ENCODE measurements around the gene KIF22.
"Not testable (repeated sequence)": the region's sequence is repeated elsewhere in the genome, so short reads cannot be mapped to it uniquely, and the experiment has no call there.

KIF22 gene

GRCh38 chr16:29813644-29814562 is 23.4 kb downstream of the KIF22 start:
- FAIRE-seq (no peak), DNase-seq (ENCODE audit: low spot score) (no peak)

GRCh38 chr16:29814592-29814991 is 24.0 kb downstream of the KIF22 start:
- DNase-seq (ENCODE audit: low spot score): no peak

GRCh38 chr16:29815032-29815721 is 24.6 kb downstream of the KIF22 start:
- DNase-seq (ENCODE audit: low spot score): no peak
- FAIRE-seq: no peak

More at GRCh38 chr16:29814592-29814991, 24.0 kb downstream of the KIF22 start:
- FAIRE-seq: no peak

- peak; percentile 68 for FAIRE-seq
- DNase-seq (ENCODE audit: low spot score): peak; percentile 91
Observed at GRCh38 chr16:29815793-29816693, 25.5 kb downstream of the KIF22 start, which contains the start of gene PAGR1. PAGR1 (plus strand) TSS chr16:29816152; CDS start chr16:29816526, 374 bp downstream.

- DNase-seq (ENCODE audit: low spot score): peak; percentile 61
- FAIRE-seq: no peak
Observed at GRCh38 chr16:29816694-29817441, 26.3 kb downstream of the KIF22 start.

GRCh38 chr16:29818082-29818481 is 27.5 kb downstream of the KIF22 start:
- FAIRE-seq: no peak
- DNase-seq (ENCODE audit: low spot score): no peak

- no peak for FAIRE-seq
- DNase-seq (ENCODE audit: low spot score): no peak
Observed at GRCh38 chr16:29819506-29819905, 29.0 kb downstream of the KIF22 start.

- no peak for FAIRE-seq
- no peak for DNase-seq (ENCODE audit: low spot score)
Observed at GRCh38 chr16:29820271-29820701, 29.7 kb downstream of the KIF22 start, which contains the start of gene MVP. MVP (plus strand) TSS chr16:29820462; CDS start chr16:29830550, 10,088 bp downstream.

GRCh38 chr16:29820730-29821642 is 30.4 kb downstream of the KIF22 start:
- DNase-seq (ENCODE audit: low spot score) (no peak), FAIRE-seq (no peak)

- DNase-seq (ENCODE audit: low spot score) (no peak), FAIRE-seq (no peak)
Observed at GRCh38 chr16:29821643-29822115, 31.1 kb downstream of the KIF22 start.

- DNase-seq (ENCODE audit: low spot score): no peak
- FAIRE-seq: no peak
Observed at GRCh38 chr16:29824589-29825144, 34.1 kb downstream of the KIF22 start.

GRCh38 chr16:29825145-29826044 is 34.8 kb downstream of the KIF22 start:
- no peak for FAIRE-seq

GRCh38 chr16:29826342-29826695 is 35.8 kb downstream of the KIF22 start:
- DNase-seq (ENCODE audit: low spot score) (no peak), FAIRE-seq (no peak)

More at GRCh38 chr16:29825145-29826044, 34.8 kb downstream of the KIF22 start:
- DNase-seq (ENCODE audit: low spot score): peak; percentile 60

- DNase-seq (ENCODE audit: low spot score) (no peak), FAIRE-seq (no peak)
Observed at GRCh38 chr16:29830774-29831173, 40.2 kb downstream of the KIF22 start.

- DNase-seq (ENCODE audit: low spot score) (no peak), FAIRE-seq (no peak)
Observed at GRCh38 chr16:29831490-29831889, 40.9 kb downstream of the KIF22 start.

GRCh38 chr16:29833219-29833618 is 42.7 kb downstream of the KIF22 start:
- not testable (repeated sequence) for FAIRE-seq; DNase-seq (ENCODE audit: low spot score)

GRCh38 chr16:29834079-29834478 is 43.5 kb downstream of the KIF22 start:
- FAIRE-seq (no peak), DNase-seq (ENCODE audit: low spot score) (no peak)

GRCh38 chr16:29835926-29836325 is 45.4 kb downstream of the KIF22 start:
- DNase-seq (ENCODE audit: low spot score) (no peak), FAIRE-seq (no peak)

All from urothelium cell line (cell line).